ENCODE results near the gene NANOS2. TPM values are rescaled to one million over a fixed set of nuclear protein-coding genes. Genes with fewer than 3 reads are reported as not detected.

The NANOS2 gene
- total and polyA plus RNA-seq, 2 of the 13 experiments (the other 11 are each of a cell fraction or from before 2014, with no cell fraction given) = not detected

GRCh38 chr19:45901912-45902650 is 12.5 kb downstream of the NANOS2 start, which contains the start of gene MYPOP (continued):
- TF ChIP-seq NFE2 (CRISPR knock-in tag; IDR thresholded peaks at IDR 0.05) (no peak), MAFG (CRISPR knock-in tag; IDR thresholded peaks at IDR 0.05) (no peak), SMAD1 (CRISPR knock-in tag; IDR thresholded peaks at IDR 0.05; ENCODE audit: borderline replicate concordance, low read depth) (no peak), PCBP2 (optimal IDR thresholded peaks at IDR 0.05; ENCODE audit: low read depth, low read length, poor library complexity, severe bottlenecking) (peak; percentile 64), JDP2 (CRISPR knock-in tag; IDR thresholded peaks at IDR 0.05; ENCODE audit: borderline replicate concordance) (no peak), ZNF18 (CRISPR knock-in tag; IDR thresholded peaks at IDR 0.05; ENCODE audit: insufficient replicate concordance) (peak; percentile 36), ERF (CRISPR knock-in tag; IDR thresholded peaks at IDR 0.05) (no peak), TCF7 (IDR thresholded peaks at IDR 0.05; ENCODE audit: low read depth) (no peak), GATAD1 (CRISPR knock-in tag; IDR thresholded peaks at IDR 0.05) (no peak), HOXA5 (CRISPR knock-in tag; IDR thresholded peaks at IDR 0.05) (peak; percentile 16; the same call in 1 of the 2 replicates), ZNF362 (CRISPR knock-in tag; IDR thresholded peaks at IDR 0.05; ENCODE audit: borderline replicate concordance) (no peak), FLYWCH1 (CRISPR knock-in tag; IDR thresholded peaks at IDR 0.05) (no peak), PHF20 (CRISPR knock-in tag; IDR thresholded peaks at IDR 0.05) (no peak), BCLAF1 (IDR thresholded peaks at IDR 0.05) (no peak), ZFY (CRISPR knock-in tag; IDR thresholded peaks at IDR 0.05) (peak; percentile 68), SOX5 (CRISPR knock-in tag; IDR thresholded peaks at IDR 0.05; ENCODE audit: borderline replicate concordance) (no peak), ZNF441 (CRISPR knock-in tag; IDR thresholded peaks at IDR 0.05; ENCODE audit: borderline replicate concordance) (0 out of 2 replicates have a peak, but pooled peaks have one; percentile 33), U2AF2 (IDR thresholded peaks at IDR 0.05; ENCODE audit: low read depth, low read length) (no peak), GFI1 (CRISPR knock-in tag; IDR thresholded peaks at IDR 0.05; ENCODE audit: borderline replicate concordance) (no peak), ZNF720 (CRISPR knock-in tag; IDR thresholded peaks at IDR 0.05) (no peak), ZFP62 (CRISPR knock-in tag; IDR thresholded peaks at IDR 0.05) (no peak), ZNF710 (CRISPR knock-in tag; IDR thresholded peaks at IDR 0.05; ENCODE audit: borderline replicate concordance) (peak; percentile 32; the same call in 1 of the 2 replicates), ARID2 (CRISPR knock-in tag; IDR thresholded peaks at IDR 0.05; ENCODE audit: borderline replicate concordance) (no peak), KLF16 (CRISPR knock-in tag; IDR thresholded peaks at IDR 0.05) (no peak)

All from HepG2 (cell line).